NB4 (cell line): ENCODE results near the gene OOEP.

Experiments used
- CTCF ChIP-seq: IDR thresholded peaks from one replicate; pipeline ENCODE4 v1.5.1; 2012; ENCODE audit warnings: low read depth, low read length
- MYC ChIP-seq: IDR thresholded peaks from 2 replicates; pipeline ENCODE4 v1.6.1; 2011; ENCODE audit warnings: low read depth, low read length

GRCh38 chr6:73362358-73362757 lies 7.3 kb downstream of the OOEP start, which contains the start of gene KHDC3L:
- TF ChIP-seq CTCF: no peak
- no peak for TF ChIP-seq MYC
